HG03025 (cell line): ENCODE measurements around the gene ERVMER34-1.

Source experiments
- ATAC-seq: cut with Tn5 transposase; IDR thresholded peaks from one replicate; pipeline ENCODE4 v1.9.1; 2021; ENCODE audit warnings: mild to moderate bottlenecking, moderate library complexity; ENCODE audit not compliant: unreplicated experiment, low FRiP score

The ERVMER34-1 gene

DNA sequence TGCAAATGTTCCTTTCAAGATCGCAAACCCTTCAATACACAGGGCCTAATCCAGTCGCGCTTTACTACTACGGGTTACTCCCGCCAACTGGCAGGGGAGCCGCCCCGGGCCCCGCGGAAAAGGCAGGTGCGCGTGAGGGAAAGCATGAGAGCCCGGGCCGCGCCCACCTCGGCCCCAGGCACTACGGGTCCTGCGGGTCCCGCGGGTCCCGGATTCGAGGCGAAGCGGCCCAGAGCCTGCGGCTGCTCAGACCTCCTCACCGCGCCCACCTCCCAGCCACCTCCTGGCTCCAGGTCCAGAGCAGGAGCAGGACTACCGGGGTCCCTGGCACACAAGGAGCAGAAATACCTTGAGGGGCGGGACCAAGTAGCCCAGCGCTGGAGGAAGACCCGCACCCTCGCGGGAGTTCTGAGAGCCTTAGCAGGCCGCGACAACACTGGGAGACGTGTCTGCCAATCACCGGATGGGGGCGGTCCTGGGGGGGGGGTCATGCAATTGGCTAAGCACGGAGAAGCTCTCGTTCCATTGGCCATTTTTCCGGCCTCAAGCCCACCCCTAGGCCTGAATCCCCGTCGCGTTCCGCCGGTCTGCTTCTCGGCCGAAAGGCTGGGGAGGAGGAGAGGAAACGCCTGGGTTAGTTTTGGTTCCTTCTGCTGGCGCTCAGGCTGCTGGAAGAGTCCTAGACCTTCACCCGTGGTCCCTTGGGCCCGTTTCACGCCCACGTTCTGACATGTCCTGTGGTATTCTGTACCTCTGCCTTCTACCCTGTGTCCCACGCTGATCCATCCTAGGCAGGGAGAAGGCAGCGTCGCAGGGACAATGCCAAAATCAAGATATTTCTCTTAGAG, 29.0 kb downstream of the ERVMER34-1 start:
- peak; percentile 97 for ATAC-seq

DNA sequence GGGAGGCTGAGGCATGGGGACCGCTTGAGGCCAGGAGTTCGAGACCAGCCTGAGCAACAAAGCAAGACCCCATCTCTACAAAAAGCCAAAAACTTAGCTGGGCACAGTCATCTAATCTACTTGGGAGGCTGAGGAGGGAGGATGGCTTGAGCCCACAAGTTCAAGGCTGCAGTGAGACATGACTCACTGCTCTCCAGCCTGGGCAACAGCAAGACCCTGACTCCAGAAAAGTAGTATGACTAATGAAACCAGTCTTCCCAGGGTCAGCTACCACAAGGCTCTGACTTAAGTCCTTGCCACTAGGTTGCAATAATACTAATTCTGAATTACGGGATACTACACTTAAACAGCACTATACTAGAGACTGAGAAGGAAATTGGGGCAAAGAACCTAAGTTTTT, 33.1 kb downstream of the ERVMER34-1 start:
- ATAC-seq = no peak

DNA sequence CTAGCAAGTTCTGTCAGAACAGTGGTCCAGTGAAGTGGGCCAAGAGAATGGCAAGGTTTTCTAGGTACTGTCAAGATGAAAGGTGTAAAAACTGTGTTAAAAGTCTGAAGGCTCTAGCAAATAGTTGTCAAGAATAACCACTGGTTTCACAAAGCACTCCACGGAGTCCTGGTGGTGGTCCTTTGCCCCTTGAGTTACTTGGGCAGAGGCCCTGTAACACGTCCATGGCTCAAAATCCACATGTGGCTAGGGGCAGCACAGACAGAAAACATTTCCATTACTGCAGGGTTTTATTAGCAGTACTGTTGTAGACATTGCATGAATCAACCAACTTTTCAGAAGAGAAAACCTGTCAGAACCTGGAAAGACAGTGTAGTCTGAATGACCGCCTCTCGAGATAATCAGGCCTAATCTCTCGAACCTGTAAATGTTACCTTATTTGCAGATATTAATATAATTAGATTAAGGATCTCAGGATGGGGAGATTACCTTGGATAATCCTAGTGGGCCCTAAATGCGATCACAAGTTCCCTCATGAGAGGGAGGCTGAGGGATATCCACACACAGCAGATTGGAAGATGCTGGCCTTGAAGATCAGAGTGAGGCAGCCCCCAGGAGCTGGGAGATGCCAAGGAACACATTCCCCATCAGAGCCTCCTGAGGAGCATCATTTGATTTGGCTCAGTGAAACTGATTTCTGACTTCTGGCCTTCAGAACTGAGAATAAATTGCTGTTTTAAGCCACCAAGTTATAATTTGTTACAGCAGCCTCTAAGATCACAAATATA, 34.7 kb downstream of the ERVMER34-1 start:
- ATAC-seq = no peak

DNA sequence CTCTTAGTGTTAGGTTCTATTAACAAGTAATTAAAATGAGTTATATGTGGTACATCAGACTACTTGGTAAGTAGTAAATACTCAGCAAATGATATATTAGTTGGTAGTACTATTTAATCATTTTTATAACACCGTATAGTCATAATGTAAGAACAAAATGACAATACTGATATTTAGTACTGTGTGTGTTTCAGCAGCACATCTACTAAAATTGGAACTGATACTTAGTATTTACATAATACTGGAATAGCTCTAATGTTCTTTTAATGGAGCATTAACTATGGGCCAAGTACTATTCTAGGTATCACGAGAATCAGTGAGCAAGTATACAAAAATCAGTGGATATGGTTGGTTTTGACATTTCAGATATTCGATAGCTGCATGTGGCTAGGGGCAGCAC, 35.3 kb downstream of the ERVMER34-1 start:
- no peak for ATAC-seq

DNA sequence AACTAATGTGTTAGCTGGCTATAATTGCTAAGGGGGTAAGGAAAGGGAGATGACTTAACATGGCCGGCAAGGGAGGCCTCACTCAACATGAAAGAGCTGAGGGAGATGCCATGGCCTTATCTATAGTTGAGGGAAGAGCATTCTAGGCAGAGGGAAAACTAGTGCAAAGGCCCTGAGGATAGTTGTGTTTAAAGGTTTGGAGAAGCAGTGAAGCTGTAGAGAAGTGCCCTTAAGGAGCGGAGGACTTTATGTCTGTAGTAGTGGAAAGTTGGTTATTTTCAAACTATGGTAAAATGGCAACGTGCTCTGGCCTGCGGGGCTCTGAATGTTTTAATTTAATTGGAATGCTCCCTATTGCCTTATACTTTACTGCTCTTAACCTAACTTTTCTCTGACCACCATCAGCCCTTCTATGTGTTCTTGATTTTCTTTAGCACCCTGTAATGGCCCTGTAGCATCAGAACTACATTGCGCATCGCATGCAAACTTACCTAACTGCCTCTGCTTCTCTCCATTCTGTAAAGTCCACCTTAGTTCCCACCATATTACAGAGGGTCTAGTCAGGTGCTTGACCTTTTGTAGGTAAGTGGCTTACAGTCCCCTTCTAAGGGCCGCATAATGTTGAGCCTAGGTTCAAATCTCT, 35.8 kb downstream of the ERVMER34-1 start:
- no peak for ATAC-seq

DNA sequence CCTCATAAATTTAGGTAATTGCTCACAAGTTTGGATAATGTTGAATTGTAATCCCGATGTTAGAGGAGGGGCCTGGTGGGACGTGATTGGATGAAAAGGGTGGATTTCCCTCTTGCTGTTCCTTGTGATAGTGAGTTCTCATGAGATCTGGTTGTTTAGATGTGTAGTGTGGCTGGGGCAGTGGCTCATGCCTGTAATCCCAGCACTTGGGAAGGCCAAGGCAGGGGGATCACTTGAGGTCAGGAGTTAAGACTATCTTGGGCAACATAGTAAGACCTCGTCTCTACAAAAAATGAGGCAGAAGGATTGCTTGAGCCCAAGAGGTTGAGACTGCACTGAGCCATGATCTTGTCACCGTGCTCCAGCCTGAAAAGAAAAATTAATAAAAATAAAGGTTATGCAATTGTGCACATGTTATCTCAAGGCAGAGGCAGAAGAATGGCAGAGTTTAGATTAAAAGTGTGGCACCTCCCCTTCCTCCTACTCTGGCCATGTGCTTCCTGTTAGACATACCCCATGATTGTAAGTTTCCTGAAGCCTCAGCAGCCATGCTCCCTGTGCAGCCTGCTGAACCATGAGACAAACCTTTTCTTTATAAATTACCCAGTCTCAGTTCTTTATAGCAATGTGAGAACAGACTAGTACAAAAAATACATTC, 36.5 kb downstream of the ERVMER34-1 start:
- ATAC-seq = no peak

DNA sequence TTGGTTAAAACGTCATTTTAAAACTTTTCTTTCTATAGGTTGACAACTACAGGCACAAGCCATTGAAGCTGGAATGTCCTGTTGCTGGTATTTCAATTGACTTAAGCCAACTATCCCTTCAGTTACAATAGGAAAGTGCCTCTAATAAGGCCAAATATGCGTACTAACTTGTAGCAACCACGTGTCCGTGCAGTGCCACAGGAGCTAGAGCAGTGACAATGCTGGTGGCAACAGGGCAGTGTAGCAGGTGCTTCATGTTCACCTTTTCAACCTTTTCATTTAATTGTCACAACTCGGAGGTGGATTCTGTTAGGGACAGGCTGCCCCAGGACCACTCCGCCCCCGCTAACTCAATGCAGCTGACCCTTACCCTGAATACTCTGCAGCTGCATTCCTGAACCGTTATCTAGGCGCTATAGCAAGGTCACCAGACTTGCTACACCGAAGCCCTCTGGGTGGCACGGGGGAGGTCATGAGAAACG, 37.7 kb downstream of the ERVMER34-1 start:
- no peak for ATAC-seq

DNA sequence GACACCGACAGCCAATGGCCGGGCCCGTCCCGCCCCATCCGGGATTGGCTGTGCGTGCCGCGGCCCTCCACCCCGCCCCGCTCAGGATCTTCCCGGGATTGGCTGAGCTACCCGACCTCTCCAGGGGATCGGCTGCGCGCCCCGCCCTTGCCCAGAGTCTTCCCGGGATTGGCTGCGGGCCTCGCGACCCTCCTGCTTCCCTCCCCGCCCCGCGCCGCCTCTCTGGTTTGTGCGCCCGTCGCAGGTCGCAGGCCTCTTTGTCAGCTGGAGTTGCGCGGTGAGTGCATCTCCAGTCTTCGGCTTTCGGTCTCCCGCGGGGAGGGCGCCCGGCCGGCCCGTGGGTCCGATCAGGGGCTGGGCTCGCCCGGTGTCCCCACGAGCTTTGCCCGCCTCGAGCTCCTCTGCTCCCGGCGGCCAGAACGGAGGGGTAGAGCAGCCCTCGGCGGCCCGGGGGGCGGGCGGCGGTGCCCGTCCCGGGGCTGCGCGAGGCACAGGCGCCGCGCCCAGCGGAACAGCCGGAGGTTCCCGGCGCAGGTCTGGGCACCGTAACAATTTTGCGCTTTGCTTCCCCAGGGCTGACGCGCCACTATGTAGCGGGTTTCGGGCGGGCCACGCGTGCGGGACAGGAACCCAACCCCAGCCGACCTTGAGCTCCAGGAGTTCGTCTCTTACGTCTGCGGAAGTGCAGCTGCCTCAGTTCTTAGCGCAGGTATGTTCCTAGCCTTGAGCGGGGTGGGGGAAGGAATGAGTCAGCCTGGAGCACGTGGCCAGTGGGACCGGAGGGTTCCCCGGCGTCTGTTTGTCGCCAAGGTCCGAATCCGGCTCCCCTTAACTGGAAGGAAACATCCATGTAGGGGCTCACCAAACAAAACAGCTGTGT, 38.7 kb downstream of the ERVMER34-1 start:
- ATAC-seq = peak; percentile 89

DNA sequence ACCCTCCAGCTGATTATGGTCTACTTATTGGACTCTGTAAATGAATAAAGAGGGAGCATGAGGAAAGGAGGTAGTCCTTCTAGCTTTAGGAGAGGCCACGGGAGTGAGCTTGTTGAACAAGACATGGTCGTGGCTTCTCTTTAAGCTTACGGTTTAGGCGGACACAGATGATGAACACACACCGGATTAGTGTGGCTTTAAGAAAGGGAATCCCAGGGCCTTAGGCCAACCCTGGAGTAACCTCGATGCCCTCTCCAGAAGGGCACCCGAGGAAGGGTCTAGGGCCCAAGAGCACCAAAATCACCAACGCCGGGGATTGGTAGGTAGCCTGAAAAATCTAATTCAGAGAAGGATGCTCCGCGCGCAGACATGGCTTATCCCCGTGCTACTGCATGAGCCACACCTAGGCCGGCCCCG, 39.4 kb downstream of the ERVMER34-1 start:
- ATAC-seq = peak; percentile 0

DNA sequence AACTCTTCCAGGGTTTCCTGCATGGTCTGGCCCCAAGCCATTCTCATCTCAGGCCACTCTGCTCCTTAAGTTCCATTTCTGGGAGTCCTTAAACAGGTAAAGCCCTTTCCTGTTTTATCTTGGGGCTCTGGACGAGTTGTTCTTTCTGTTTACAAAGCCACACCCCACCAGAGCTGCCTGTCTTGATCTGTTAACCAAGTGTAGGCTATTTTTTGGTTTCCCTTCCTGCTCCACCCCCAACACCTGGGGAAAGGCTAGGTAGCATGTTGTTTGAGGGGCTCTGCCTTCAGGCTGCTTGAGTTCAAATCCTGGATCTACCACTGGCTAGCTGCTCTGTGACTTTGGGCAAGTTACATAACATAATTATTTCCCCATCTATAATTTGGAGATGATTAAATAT, 40.0 kb downstream of the ERVMER34-1 start:
- no peak for ATAC-seq

DNA sequence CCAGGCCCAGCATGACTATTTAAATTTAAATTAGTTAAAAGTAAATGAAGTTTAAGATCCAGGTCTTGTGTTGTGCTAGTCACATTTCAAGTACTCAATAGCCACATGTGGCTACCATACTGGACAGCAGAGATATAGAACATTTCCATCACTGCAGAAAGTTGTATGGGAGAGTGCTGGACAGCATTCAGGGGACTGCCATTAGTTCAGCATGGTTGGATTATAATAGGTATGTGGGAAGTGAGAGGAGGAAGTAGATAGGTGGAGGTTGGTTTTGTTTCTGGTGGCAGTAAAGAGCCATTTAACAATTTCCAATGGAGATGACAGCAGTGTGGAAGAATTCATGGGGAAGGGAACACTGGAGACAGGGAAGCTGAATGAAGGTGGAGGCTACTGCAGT, 42.1 kb downstream of the ERVMER34-1 start:
- no peak for ATAC-seq

DNA sequence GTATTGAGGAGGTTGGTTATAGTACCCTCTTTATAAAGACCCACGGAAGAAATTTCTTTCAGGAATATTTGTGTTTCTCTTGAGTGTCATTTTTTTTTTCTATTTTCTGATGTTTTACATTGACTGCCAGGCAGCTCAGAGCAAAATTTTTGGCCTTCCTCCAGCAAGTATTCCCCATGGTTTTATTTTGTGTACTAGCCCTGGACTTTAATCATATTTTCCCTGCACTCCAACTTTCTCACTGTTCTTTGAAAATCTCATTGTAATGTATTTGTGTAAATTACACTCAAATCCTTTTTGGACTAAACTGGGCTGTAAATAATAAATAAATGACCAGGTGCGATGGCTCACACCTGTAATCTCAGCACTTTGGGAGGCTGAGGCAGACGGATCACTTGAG, 46.6 kb downstream of the ERVMER34-1 start:
- ATAC-seq = no peak

DNA sequence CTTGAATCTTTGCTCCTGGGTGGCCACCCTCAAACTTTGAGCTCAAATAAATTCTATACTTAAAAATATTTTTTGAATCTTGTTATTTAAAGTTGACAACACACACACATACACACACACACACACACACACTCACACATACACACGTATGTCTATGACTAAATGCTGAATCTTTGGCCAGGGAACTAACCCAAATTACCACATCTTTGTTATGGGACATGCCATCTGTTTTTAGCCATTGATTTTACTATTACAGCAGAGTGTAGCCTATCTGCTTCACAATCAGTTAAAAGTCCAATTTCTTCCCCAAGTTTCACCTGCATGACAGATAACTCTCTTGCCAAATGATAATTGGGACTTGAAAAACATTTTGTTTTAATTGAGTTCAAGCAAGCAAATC, 47.1 kb downstream of the ERVMER34-1 start:
- no peak for ATAC-seq

DNA sequence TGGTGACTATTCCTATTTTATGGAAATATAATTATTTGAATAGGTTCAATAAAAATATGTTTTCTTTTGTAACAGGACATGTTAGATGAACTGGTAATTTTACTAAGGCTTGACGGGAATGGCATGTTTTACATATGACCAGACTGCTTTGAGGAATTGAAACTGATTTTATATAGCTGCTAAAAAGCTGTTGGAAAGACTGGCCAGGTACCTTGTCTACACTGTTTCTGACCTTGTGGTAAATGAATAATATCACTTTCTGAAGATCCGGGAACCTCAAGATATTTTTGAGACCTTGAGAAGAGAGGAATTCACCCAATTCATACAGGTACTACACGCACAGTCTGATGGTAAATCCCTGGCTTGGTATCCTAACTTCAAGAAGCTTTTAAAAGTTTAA, 50.0 kb downstream of the ERVMER34-1 start:
- peak; percentile 94 for ATAC-seq

DNA sequence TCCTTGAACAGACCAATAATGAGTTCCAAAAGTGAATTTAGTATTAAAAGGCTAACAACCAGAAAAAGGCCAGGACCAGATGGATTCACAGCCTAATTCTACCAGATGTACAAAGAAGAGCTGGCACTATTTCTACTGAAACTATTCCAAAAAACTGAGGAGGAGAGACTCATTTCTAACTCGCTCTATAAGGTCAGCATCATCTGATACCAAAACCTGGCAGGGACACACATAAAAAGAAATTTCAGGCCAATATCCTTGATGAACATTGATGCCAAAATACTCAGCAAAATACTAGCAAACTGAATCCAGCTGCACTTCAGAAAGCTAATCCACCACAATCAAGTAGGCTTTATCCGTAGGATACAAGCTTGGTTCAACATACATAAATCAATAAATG, 56.3 kb downstream of the ERVMER34-1 start:
- ATAC-seq = no peak

DNA sequence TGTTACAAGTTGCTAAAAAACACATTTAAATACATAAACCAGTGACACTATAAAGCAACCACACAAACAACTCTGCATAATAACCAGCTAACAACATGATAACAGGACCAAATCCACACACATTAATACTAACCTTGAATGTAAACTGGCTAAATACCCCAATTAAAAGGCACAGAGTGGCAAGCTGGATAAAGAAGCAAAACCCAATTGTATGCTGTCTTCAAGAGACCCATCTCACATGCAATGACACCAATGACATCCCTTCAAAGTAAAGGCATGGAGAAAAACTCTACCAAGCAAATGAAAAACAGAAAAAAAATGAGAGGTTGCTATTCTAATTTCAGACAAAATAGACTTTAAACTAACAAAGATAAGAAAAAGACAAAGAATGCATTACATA, 57.7 kb downstream of the ERVMER34-1 start:
- no peak for ATAC-seq
